Right renal cortex interstitium (tissue), 3 donors: ENCODE data around the gene ARTN. TPM values are rescaled to one million over a fixed set of nuclear protein-coding genes. Genes with fewer than 3 reads are reported as not detected.

Source experiments
- DNase-seq, 3 donors: peaks; one replicate each; pipeline ENCODE4 v3.0.0-alpha.2; 2013; ENCODE audit warnings: low read depth in 3 of 3, low spot score in 2 of 3
- polyA plus RNA-seq, 3 donors: library from polyadenylated mRNA; unstranded; fragments of 120-200 nt; gene quantifications; one replicate each; pipeline ENCODE4 v1.2.1, GENCODE V29; 2013; ENCODE audit not compliant: insufficient read length in 3 of 3

Gene ARTN
- polyA plus RNA-seq, 3 donors: 1.7 to 1.9 (median 1.7) TPM

GRCh38 chr1:43946236-43947060 is 12.8 kb downstream of the ARTN start, which contains the start of gene IPO13:
IPO13 (plus strand) TSS chr1:43946950; CDS start chr1:43947601, 651 bp downstream.
- peak; percentile 87 to 92 (median 88) for DNase-seq

- DNase-seq: no peak
Observed at GRCh38 chr1:43947061-43947873, 13.7 kb downstream of the ARTN start.

GRCh38 chr1:43947874-43948437 is 14.4 kb downstream of the ARTN start:
- no peak for DNase-seq

DNA sequence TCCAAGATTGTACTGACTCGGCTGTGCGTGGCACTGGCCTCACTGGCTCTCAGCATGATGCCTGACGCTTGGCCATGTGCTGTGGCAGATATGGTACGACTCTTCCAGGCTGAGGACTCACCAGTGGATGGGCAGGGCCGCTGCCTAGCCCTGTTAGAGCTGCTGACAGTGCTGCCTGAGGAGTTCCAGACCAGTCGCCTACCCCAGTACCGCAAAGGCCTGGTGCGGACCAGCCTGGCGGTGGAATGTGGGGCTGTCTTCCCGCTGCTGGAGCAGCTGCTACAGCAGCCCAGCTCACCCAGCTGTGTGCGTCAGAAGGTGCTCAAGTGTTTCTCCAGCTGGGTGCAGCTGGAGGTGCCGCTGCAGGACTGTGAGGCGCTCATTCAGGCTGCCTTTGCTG is 16.1 kb downstream of the ARTN start:
- no peak for DNase-seq

GRCh38 chr1:43951021-43951985 is 17.7 kb downstream of the ARTN start:
- DNase-seq: no peak

- DNase-seq: no peak
Observed at GRCh38 chr1:43952731-43953346, 19.2 kb downstream of the ARTN start.

GRCh38 chr1:43953361-43953760 is 19.8 kb downstream of the ARTN start:
- DNase-seq: no peak

- no peak for DNase-seq
Observed at GRCh38 chr1:43954036-43954435, 20.4 kb downstream of the ARTN start.

DNA sequence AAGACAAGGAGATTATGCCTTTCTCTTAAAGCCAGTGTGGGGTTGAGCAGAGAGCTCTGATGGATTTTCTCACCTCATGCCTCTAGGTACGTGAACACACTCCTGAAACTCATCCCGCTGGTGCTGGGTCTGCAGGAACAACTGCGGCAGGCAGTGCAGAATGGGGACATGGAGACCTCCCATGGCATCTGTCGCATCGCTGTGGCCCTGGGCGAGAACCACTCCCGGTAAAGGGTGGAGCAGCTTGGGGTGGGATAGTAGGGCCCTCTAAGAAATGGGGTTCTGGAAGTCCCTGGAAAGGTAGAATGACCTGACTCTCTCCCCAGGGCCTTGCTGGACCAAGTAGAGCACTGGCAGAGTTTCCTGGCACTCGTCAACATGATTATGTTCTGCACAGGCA is 22.6 kb downstream of the ARTN start:
- no peak for DNase-seq

- DNase-seq: no peak
Observed at GRCh38 chr1:43957407-43958040, 23.9 kb downstream of the ARTN start.

- DNase-seq: no peak
Observed at GRCh38 chr1:43958351-43959255, 25.0 kb downstream of the ARTN start.

DNA sequence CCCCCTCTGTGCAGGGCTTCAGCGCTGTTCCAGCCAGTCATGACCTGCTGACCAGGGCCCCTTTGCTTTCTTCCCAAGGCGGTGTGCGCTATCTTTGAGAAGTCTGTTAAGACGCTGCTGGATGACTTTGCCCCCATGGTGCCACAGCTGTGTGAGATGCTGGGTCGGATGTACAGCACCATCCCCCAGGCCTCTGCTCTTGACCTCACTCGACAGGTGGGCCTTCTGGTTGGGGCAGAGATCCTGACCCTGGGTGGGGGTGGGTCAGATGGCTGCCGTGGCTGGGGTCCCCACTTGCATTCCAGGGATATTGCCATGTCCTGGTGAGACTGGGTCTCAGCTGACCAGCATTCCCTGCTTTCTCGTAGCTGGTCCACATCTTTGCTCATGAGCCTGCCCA is 27.2 kb downstream of the ARTN start:
- no peak for DNase-seq

DNA sequence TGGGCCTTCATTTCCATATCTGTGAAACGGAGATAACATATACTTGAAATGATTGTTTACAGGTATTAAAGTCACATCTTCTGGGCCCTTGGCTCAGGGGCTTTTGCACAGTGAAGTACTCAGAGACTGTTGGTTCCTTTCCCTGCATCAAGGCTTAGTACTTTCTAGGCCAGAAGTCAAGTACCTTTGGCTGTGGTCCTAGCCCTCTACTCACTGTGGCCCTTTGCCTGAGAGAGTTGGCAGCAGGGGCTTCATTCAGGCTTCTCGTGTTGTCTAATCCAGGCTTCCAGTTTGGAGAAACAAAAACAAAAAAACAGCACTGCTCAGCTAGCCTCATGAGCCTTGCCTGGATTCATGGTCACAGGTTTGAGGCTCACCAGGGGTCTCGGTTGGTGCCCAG is 28.1 kb downstream of the ARTN start:
- DNase-seq: no peak

DNA sequence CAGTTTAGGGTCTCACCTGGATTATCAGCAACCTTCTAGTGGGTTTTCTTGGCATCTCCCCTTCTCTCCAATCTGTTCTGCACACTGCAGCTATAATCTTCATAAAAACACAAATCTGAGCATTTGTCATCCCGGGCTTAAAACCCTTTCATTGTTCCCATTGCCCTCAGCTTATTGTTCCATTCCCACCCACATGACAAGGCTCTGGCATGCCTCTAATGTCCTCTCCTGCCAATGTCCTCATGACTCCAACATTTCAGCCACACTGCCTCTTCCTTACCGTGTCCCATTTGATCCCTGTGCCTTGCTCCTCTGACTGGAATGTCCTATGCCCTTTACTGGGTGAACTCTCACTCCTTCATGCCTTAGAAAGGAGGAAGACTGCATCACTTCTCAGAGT is 28.7 kb downstream of the ARTN start:
- DNase-seq: no peak

- no peak for DNase-seq
Observed at GRCh38 chr1:43963006-43963405, 29.4 kb downstream of the ARTN start.

DNA sequence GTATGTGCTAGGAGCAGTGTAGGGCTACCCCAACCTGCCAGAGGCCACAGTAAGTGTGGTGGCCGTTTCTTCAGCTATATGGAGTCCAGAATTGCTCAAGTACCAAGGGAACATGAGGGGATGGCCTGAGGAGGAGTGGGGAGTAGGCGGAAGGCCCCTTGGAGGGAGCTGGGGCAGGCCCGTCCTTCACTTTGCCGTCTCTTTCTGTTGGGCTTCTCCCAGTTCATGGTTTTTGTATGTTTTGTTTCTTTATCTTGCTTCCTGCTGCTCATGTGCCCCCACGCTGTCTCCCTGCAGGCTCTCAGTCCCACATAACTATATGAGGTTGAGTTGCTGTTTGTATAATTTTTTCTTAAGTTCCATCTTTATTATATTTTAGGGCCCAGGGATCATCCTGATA is 30.3 kb downstream of the ARTN start:
- DNase-seq: no peak

- DNase-seq: no peak
Observed at GRCh38 chr1:43965316-43965715, 31.7 kb downstream of the ARTN start.

DNA sequence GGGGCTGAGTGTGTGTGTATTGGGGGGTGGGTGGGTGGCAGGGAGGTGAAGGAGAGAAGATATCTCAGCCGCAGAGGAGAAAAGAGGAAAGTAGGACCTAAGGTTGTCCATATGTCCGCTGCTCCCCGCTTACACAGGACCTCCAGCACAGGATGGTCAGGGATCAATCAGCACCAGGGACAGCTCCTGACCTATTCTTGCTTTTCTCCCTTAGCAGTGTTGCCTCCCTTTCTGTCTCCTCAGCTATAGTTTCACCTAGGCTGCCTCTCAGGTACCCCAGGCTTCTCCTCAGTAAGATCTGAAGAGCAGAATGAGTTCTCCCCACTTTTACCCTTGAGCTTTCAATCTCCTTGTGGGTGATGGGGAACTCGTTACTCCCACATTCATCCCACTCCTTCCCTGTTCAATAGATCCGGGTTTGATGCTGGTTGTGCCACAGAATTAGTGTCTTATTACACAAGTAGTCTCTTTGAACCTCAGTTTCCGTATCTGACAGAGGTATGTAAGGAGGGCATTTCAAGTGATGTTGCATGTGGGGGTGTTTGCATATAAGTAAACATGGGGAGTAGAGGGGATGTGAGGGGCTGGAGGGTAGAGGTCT is 34.8 kb downstream of the ARTN start:
- no peak for DNase-seq
